SK-N-SH (cell line): ENCODE measurements around the gene DDX41. TPM values are rescaled to one million over a fixed set of nuclear protein-coding genes. Genes with fewer than 3 reads are reported as not detected.

ENCODE experiments used
- CTCF ChIA-PET: fragments of 300-600, 350-600 bp; formaldehyde crosslinking; extraction: SDS; loops from one replicate; lab custom pipeline; 2021; lab: Yijun Ruan, JAX
- POLR2A ChIA-PET: fragments of 350-600 bp; sonication (Branson Sonifier 250); formaldehyde crosslinking; extraction: SDS; loops from one replicate; lab custom pipeline; 2020; ENCODE audit warnings: antibody characterized with exemption, inconsistent platforms; lab: Yijun Ruan, JAX
- DNase-seq: peaks from one replicate; pipeline ENCODE4 v3.0.0; 2012
- H2AFZ ChIP-seq: fragments of 200-600 bp; sonication (generic); 2 replicates; pipeline ENCODE4 v1.8.1; 2016; ENCODE audit warnings: antibody characterized with exemption, mild to moderate bottlenecking, low read depth
- H3F3A ChIP-seq: fragments of 200-600 bp; sonication (generic); replicated peaks from 2 replicates; pipeline ENCODE3; 2016; ENCODE audit warnings: antibody characterized with exemption, mild to moderate bottlenecking; ENCODE audit not compliant: insufficient read depth
- H3K27ac ChIP-seq, 2 experiments: fragments of 200-500 bp in 1 of 2; fragments of 200-600 bp in 1 of 2; sonication (Bioruptor generic) in 1 of 2; sonication (generic), shearing (Covaris generic) in 1 of 2; 2 replicates each; pipeline versions ENCODE4 v1.5.1 to v1.6.1; 2014 to 2016; ENCODE audit warnings: low read depth in 2 of 2, inconsistent platforms in 1 of 2, low read length in 1 of 2, mild to moderate bottlenecking in 1 of 2, mixed read lengths in 1 of 2
- H3K27me3 ChIP-seq: fragments of 200-600 bp; sonication (generic), shearing (Covaris generic); 2 replicates; pipeline ENCODE4 v1.6.1; 2016; ENCODE audit warnings: mixed run types; ENCODE audit not compliant: insufficient read depth
- H3K36me3 ChIP-seq, 2 experiments: fragments of 200-500 bp in 1 of 2; fragments of 200-600 bp in 1 of 2; sonication (Bioruptor generic) in 1 of 2; sonication (generic) in 1 of 2; replicated peaks in 1 of 2; 2 replicates each; pipeline versions ENCODE3 to v1.5.1; 2014 to 2016; ENCODE audit warnings: low read length in 1 of 2, mild to moderate bottlenecking in 1 of 2; ENCODE audit not compliant: insufficient read depth in 2 of 2, control insufficient read depth in 1 of 2
- H3K4me1 ChIP-seq, 2 experiments: fragments of 200-500 bp in 1 of 2; fragments of 200-600 bp in 1 of 2; sonication (Bioruptor generic) in 1 of 2; sonication (generic), shearing (Covaris generic) in 1 of 2; 2 replicates each; pipeline versions ENCODE4 v1.5.1 to v1.6.1; 2014 to 2016; ENCODE audit warnings: low read depth in 1 of 2, low read length in 1 of 2, mixed run types in 1 of 2; ENCODE audit not compliant: insufficient read depth in 2 of 2, control insufficient read depth in 1 of 2
- H3K4me2 ChIP-seq: fragments of 200-600 bp; sonication (generic), shearing (Covaris generic); 2 replicates; pipeline ENCODE4 v1.6.1; 2017; ENCODE audit warnings: mixed run types
- H3K4me3 ChIP-seq, 2 experiments: fragments of 200-500 bp in 1 of 2; fragments of 200-600 bp in 1 of 2; sonication (Bioruptor generic) in 1 of 2; sonication (generic), shearing (Covaris generic) in 1 of 2; 2 replicates each; pipeline versions ENCODE4 v1.5.1 to v1.8.1; 2014 to 2016; ENCODE audit warnings: low read depth in 2 of 2, inconsistent platforms in 1 of 2, low read length in 1 of 2, mild to moderate bottlenecking in 1 of 2, mixed read lengths in 1 of 2, moderate library complexity in 1 of 2
- H3K79me2 ChIP-seq: fragments of 200-600 bp; sonication (generic); 2 replicates; pipeline ENCODE4 v1.8.1; 2017; ENCODE audit warnings: mild to moderate bottlenecking; ENCODE audit not compliant: insufficient read depth
- H3K9ac ChIP-seq: fragments of 200-600 bp; sonication (generic); 2 replicates; pipeline ENCODE4 v1.6.1; 2017; ENCODE audit warnings: mixed run types
- H3K9me2 ChIP-seq: fragments of 200-600 bp; sonication (generic); 2 replicates; pipeline ENCODE4 v1.6.1; 2017; ENCODE audit warnings: mixed run types
- H3K9me3 ChIP-seq: fragments of 200-600 bp; sonication (generic); 2 replicates; pipeline ENCODE4 v1.6.1; 2017; ENCODE audit warnings: mixed run types, mild to moderate bottlenecking, moderate library complexity
- H4K20me1 ChIP-seq: fragments of 200-600 bp; sonication (generic); 2 replicates; pipeline ENCODE4 v1.6.1; 2017; ENCODE audit warnings: mild to moderate bottlenecking, mixed run types; ENCODE audit not compliant: insufficient read depth
- CHD2 ChIP-seq: fragments of 150-350 bp; IDR thresholded peaks from 2 replicates; pipeline ENCODE4 v1.6.1; 2018; ENCODE audit warnings: low read length; ENCODE audit not compliant: partially characterized antibody
- EP300 ChIP-seq, 2 experiments: IDR thresholded peaks; 2 replicates each; pipeline versions ENCODE4 v1.4.0 to v1.6.1; 2012; ENCODE audit warnings: borderline replicate concordance in 1 of 2, low read depth in 1 of 2, low read length in 1 of 2
- EZH2phosphoT487 ChIP-seq: fragments of 200-600 bp; sonication (generic); IDR thresholded peaks from 2 replicates; pipeline ENCODE4 v1.6.1; 2017; ENCODE audit warnings: low read depth, mixed run types, mild to moderate bottlenecking, antibody characterized with exemption, moderate library complexity, borderline replicate concordance
- FOXM1 ChIP-seq: IDR thresholded peaks from 2 replicates; pipeline ENCODE4 v1.4.0; 2012; ENCODE audit warnings: low read depth, mild to moderate bottlenecking
- GABPA ChIP-seq: IDR thresholded peaks from 2 replicates; pipeline ENCODE4 v1.4.0; 2012; ENCODE audit warnings: low read depth, mild to moderate bottlenecking
- GATA2 ChIP-seq: sonication (generic); formaldehyde crosslinking; IDR thresholded peaks from 2 replicates; pipeline ENCODE4 v1.5.0; 2020; ENCODE audit warnings: mild to moderate bottlenecking, missing genetic modification reagents
- IRF3 ChIP-seq: fragments of 150-350 bp; IDR thresholded peaks from 2 replicates; pipeline ENCODE4 v1.6.1; 2016; ENCODE audit warnings: mild to moderate bottlenecking, low read depth, low read length
- MEF2A ChIP-seq: IDR thresholded peaks from 2 replicates; pipeline ENCODE4 v1.4.0; 2012; ENCODE audit warnings: low read depth, borderline replicate concordance
- MXI1 ChIP-seq: IDR thresholded peaks from 2 replicates; pipeline ENCODE4 v1.6.1; 2012; ENCODE audit warnings: mild to moderate bottlenecking, low read depth, low read length, improper control_type of control experiment
- NRF1 ChIP-seq: IDR thresholded peaks from 2 replicates; pipeline ENCODE4 v1.6.1; 2012; ENCODE audit warnings: low read depth, mild to moderate bottlenecking, low read length
- POLR2AphosphoS5 ChIP-seq: IDR thresholded peaks from 2 replicates; pipeline ENCODE4 v1.6.1; 2012; ENCODE audit warnings: low read depth, low read length
- RCOR1 ChIP-seq: fragments of 150-350 bp; IDR thresholded peaks from 2 replicates; pipeline ENCODE4 v1.6.1; 2017; ENCODE audit warnings: antibody characterized with exemption, low read length
- TAF1 ChIP-seq: IDR thresholded peaks from 2 replicates; pipeline ENCODE4 v1.6.1; 2012; ENCODE audit warnings: low read depth, mild to moderate bottlenecking, low read length, moderate library complexity, borderline replicate concordance
- TCF12 ChIP-seq: IDR thresholded peaks from 2 replicates; pipeline ENCODE4 v1.4.0; 2012
- YY1 ChIP-seq: IDR thresholded peaks from 2 replicates; pipeline ENCODE4 v1.4.0; 2012; ENCODE audit warnings: low read depth, mild to moderate bottlenecking
- WGBS: methylation state at CpG from one replicate; pipeline ENCODE4 v1.1.6; 2017; ENCODE audit warnings: low lambda C conversion rate; 5-methylcytosine and 5-hydroxymethylcytosine counted together
- polyA plus RNA-seq, 3 experiments: library from polyadenylated mRNA; depleted of rRNA; stranded (reverse); fragments of >200 nt; gene quantifications; 2 replicates each; pipeline ENCODE4 v1.2.3, GENCODE V29; 2012
- TF ChIP-seq, protein P1 (sequence below): fragments of 200-600 bp; sonication (generic); IDR thresholded peaks from 2 replicates; pipeline ENCODE4 v1.6.1; 2017; ENCODE audit warnings: antibody characterized with exemption, mild to moderate bottlenecking, moderate library complexity
- TF ChIP-seq, protein P2 (sequence below): IDR thresholded peaks from 2 replicates; pipeline ENCODE4 v1.4.0; 2012; ENCODE audit warnings: low read depth

The DDX41 gene
- polyA plus RNA-seq, 1 of the 3 experiments (the other 2 are of a cell fraction), result 176 TPM

DNA sequence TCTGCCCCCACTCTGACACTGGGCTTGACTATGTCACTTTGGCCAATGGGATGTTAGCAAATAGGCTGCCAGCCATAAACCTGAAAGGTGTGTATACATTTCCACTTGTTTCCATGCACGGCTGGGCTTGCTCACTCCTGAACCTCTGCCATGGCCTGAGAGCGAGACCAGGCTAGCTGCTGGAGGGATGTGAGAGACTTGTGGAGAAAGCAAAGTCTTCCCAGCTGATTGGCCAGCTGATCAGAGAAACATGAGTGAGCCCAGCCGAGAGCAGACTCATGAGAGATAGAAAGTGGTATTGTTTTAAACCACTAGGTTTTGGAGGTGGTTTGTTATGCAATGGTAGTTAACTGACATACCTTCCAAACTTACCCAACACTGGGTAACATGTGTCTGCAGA is 23.7 kb upstream of the DDX41 start:
- Histone ChIP-seq H3K4me2 (no peak overlapping the region), H3K9me2 (no peaks in the 10 kb centered on the region), H3K4me3 (no peak overlapping the region), H3F3A (peaks cover 33% of the 10 kb centered on the region), H3K9ac (no peak overlapping the region), H3K4me1 (peaks cover 14 to 15% of the 10 kb centered on the region in 2 experiments; a peak in 3 of 4 replicates), H3K9me3 (no peaks in the 10 kb centered on the region), H4K20me1 (peaks cover 47% of the 10 kb centered on the region), H3K27ac (no peak overlapping the region), H3K27me3 (no peaks in the 10 kb centered on the region), H3K36me3 (peaks cover 16 to 35% of the 10 kb centered on the region in 2 experiments), H2AFZ (no peak overlapping the region), H3K79me2 (peaks cover 77% of the 10 kb centered on the region)
- no peak for DNase-seq
- 98% methylated on average over 3 of the region's 3 CpGs for WGBS
- POLR2A ChIA-PET, result no interaction called here
- no peak for TF ChIP-seq YY1
- no peak for TF ChIP-seq FOXM1
- CTCF ChIA-PET, result no interaction called here

DNA sequence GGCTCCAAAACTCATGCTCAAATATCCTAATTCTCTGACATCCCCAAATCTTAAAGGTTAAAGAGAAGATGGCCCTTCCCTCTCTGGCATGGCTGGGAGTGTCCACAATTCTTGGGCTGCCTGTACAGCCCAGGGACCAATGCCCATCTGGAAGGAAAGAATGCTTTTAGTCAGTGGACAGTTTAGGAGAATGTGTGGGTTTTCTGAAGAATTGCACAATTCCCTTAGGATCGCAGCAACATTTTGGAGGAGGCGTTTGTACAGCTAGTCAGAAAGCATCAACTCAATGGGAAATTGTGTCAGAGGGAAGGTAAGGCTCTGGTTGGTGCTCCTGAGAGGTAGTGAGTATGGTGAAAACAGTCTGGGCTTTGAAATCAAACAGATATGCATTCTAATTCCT is 22.6 kb upstream of the DDX41 start:
- Histone ChIP-seq H2AFZ (no peak overlapping the region), H3K4me1 (peaks cover 14 to 15% of the 10 kb centered on the region in 2 experiments; a peak in 3 of 4 replicates), H3K36me3 (peaks cover 24 to 36% of the 10 kb centered on the region in 2 experiments), H3K9me3 (no peaks in the 10 kb centered on the region), H3K9me2 (no peaks in the 10 kb centered on the region), H3K4me3 (no peak overlapping the region), H3K27me3 (no peaks in the 10 kb centered on the region), H3K4me2 (no peak overlapping the region), H3K9ac (no peak overlapping the region), H3K79me2 (peaks cover 77% of the 10 kb centered on the region), H3F3A (peaks cover 23% of the 10 kb centered on the region), H4K20me1 (peaks cover 40% of the 10 kb centered on the region), H3K27ac (no peak overlapping the region; a peak in 1 of 4 replicates)
- WGBS, result 78% methylated on average over 2 of the region's 2 CpGs
- no peak for DNase-seq
- ChIA-PET POLR2A (no interaction called here), CTCF (interaction anchor here (0.7 kb wide), 1 partner anchor 38 kb away, joined by 3 read pairs; no protein-coding TSS in a partner anchor)
- TF ChIP-seq NRF1, result no peak
- TF ChIP-seq MEF2A, result no peak
- no peak for TF ChIP-seq TAF1
- TF ChIP-seq FOXM1, result no peak
- no peak for TF ChIP-seq POLR2AphosphoS5
- TF ChIP-seq, protein P1, sequence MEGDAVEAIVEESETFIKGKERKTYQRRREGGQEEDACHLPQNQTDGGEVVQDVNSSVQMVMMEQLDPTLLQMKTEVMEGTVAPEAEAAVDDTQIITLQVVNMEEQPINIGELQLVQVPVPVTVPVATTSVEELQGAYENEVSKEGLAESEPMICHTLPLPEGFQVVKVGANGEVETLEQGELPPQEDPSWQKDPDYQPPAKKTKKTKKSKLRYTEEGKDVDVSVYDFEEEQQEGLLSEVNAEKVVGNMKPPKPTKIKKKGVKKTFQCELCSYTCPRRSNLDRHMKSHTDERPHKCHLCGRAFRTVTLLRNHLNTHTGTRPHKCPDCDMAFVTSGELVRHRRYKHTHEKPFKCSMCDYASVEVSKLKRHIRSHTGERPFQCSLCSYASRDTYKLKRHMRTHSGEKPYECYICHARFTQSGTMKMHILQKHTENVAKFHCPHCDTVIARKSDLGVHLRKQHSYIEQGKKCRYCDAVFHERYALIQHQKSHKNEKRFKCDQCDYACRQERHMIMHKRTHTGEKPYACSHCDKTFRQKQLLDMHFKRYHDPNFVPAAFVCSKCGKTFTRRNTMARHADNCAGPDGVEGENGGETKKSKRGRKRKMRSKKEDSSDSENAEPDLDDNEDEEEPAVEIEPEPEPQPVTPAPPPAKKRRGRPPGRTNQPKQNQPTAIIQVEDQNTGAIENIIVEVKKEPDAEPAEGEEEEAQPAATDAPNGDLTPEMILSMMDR, result no peak
- TF ChIP-seq, protein P2, sequence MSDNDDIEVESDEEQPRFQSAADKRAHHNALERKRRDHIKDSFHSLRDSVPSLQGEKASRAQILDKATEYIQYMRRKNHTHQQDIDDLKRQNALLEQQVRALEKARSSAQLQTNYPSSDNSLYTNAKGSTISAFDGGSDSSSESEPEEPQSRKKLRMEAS, result no peak
- TF ChIP-seq CHD2, result no peak

DNA sequence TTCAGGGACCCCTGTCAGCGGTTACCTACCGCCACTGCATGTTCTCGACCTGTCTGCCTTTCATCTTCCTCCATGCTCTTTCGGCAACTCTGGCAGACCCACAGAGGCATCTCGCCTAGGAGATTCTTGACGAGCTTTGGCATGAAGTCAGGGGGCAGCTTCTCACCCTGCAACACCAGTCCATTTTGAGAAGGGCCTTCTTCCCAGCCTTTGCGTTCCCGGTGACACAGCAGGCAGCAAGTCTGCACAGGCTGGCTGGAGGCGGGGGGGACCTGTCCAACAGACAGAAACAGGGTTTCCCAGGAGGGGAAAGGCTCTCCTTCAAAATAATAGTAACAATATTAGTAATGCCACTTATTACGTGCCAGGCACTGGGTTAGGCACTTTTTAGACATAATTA is 22.1 kb upstream of the DDX41 start:
- H3K9me3 ChIP-seq, result no peaks in the 10 kb centered on the region
- 93% methylated on average over 10 of the region's 10 CpGs for WGBS
- H4K20me1 ChIP-seq, result peaks cover 34% of the 10 kb centered on the region
- no peaks in the 10 kb centered on the region for H3K27me3 ChIP-seq
- CTCF ChIA-PET, result interaction anchor here (0.7 to 1.6 kb wide), 2 partner anchors 38 to 135 kb away, joined by 3 to 5 read pairs; no protein-coding TSS in a partner anchor
- no peak overlapping the region for H3K4me3 ChIP-seq
- no peaks in the 10 kb centered on the region for H3K9me2 ChIP-seq
- DNase-seq, result no peak
- POLR2A ChIA-PET, result no interaction called here
- H3K36me3 ChIP-seq, result peaks cover 24 to 37% of the 10 kb centered on the region in 2 experiments
- H3F3A ChIP-seq, result peaks cover 23% of the 10 kb centered on the region
- H3K4me2 ChIP-seq, result no peak overlapping the region
- peak overlapping the region in 1 of 2 experiments; percentile 68; a peak in 1 of 4 replicates for H3K27ac ChIP-seq
- H3K4me1 ChIP-seq, result peaks cover 10 to 15% of the 10 kb centered on the region in 2 experiments; a peak in 2 of 4 replicates
- no peak overlapping the region for H2AFZ ChIP-seq
- H3K79me2 ChIP-seq, result peaks cover 74% of the 10 kb centered on the region
- H3K9ac ChIP-seq, result no peak overlapping the region
- TF ChIP-seq MEF2A, result no peak
- no peak for TF ChIP-seq RCOR1
- no peak for TF ChIP-seq GATA2 (CRISPR knock-in tag)
- TF ChIP-seq GABPA, result no peak
- no peak for TF ChIP-seq POLR2AphosphoS5
- no peak for TF ChIP-seq TCF12
- TF ChIP-seq EP300 (IDR thresholded peaks at IDR 0.05; ENCODE audit: borderline replicate concordance in 1 of 2, low read depth in 1 of 2, low read length in 1 of 2), result no peak
- TF ChIP-seq EZH2phosphoT487, result no peak
- no peak for TF ChIP-seq TAF1
- TF ChIP-seq MXI1, result no peak
- no peak for TF ChIP-seq CHD2
- TF ChIP-seq, protein P2, result no peak
- TF ChIP-seq IRF3, result no peak
